Right lobe of liver (tissue), 4 donors: Measurements from ENCODE around the gene STX2.

ENCODE experiments used
- POLR2A ChIP-seq: fragments of 450-650 bp; IDR thresholded peaks from one replicate; pipeline ENCODE4 v1.6.1; 2017; ENCODE audit warnings: antibody characterized with exemption, mild to moderate bottlenecking
- TF ChIP-seq, protein P1 (sequence below), 4 donors: fragments of 200-600 bp in 3 of 4; fragments of 450-650 bp in 1 of 4; IDR thresholded peaks; one replicate each; pipeline versions ENCODE4 v1.5.1 to v1.8.0; 2016 to 2022; ENCODE audit warnings: antibody characterized with exemption in 4 of 4, mild to moderate bottlenecking in 2 of 4
- donor health status: DM: no; HTN: no; CAD: no.
- donor health status: DM: no; HTN: no; CAD: no.
- donor health status: DM: no; HTN: yes; CAD: no.

GRCh38 chr12:130800312-130800711, 38.7 kb downstream of the STX2 start:
- TF ChIP-seq, protein P1, sequence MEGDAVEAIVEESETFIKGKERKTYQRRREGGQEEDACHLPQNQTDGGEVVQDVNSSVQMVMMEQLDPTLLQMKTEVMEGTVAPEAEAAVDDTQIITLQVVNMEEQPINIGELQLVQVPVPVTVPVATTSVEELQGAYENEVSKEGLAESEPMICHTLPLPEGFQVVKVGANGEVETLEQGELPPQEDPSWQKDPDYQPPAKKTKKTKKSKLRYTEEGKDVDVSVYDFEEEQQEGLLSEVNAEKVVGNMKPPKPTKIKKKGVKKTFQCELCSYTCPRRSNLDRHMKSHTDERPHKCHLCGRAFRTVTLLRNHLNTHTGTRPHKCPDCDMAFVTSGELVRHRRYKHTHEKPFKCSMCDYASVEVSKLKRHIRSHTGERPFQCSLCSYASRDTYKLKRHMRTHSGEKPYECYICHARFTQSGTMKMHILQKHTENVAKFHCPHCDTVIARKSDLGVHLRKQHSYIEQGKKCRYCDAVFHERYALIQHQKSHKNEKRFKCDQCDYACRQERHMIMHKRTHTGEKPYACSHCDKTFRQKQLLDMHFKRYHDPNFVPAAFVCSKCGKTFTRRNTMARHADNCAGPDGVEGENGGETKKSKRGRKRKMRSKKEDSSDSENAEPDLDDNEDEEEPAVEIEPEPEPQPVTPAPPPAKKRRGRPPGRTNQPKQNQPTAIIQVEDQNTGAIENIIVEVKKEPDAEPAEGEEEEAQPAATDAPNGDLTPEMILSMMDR (IDR thresholded peaks at IDR 0.05): no peak
- no peak for TF ChIP-seq POLR2A
